Neural progenitor cell (in vitro differentiated cells): ENCODE data around the gene CUL1. TPM values are rescaled to one million over a fixed set of nuclear protein-coding genes. Genes with fewer than 3 reads are reported as not detected.

Experiments used
- DNase-seq: peaks from one replicate; pipeline ENCODE4 v3.0.0-alpha.2; 2016; ENCODE audit warnings: low spot score
- H2AFZ ChIP-seq: fragments of 200-600 bp; sonication (generic); replicated peaks from 2 replicates; pipeline ENCODE4 v1.6.1; 2016; ENCODE audit warnings: antibody characterized with exemption
- H3F3A ChIP-seq: fragments of 200-600 bp; sonication (generic); 2 replicates; pipeline ENCODE4 v1.6.1; 2016; ENCODE audit warnings: antibody characterized with exemption, low read depth
- H3K27ac ChIP-seq: fragments of 200-600 bp; sonication (generic); 2 replicates; pipeline ENCODE4 v1.5.1; 2016; ENCODE audit warnings: mild to moderate bottlenecking
- H3K27me3 ChIP-seq: fragments of 200-600 bp; sonication (generic); 2 replicates; pipeline ENCODE4 v1.6.1; 2016; ENCODE audit warnings: mild to moderate bottlenecking, moderate library complexity
- H3K36me3 ChIP-seq: fragments of 200-600 bp; sonication (generic); 2 replicates; pipeline ENCODE4 v1.5.1; 2016
- H3K4me1 ChIP-seq: fragments of 200-600 bp; sonication (generic); 2 replicates; pipeline ENCODE4 v1.6.1; 2016; ENCODE audit warnings: mixed run types
- H3K4me2 ChIP-seq: fragments of 200-600 bp; sonication (generic); 2 replicates; pipeline ENCODE4 v1.6.1; 2016
- H3K4me3 ChIP-seq: fragments of 200-600 bp; sonication (generic); 2 replicates; pipeline ENCODE4 v1.5.1; 2016
- H3K79me2 ChIP-seq: fragments of 200-600 bp; sonication (generic); 2 replicates; pipeline ENCODE4 v1.6.1; 2016; ENCODE audit warnings: low read depth
- H3K9ac ChIP-seq: fragments of 200-600 bp; sonication (generic); 2 replicates; pipeline ENCODE4 v1.6.1; 2016
- H3K9me3 ChIP-seq: fragments of 200-600 bp; sonication (generic); 2 replicates; pipeline ENCODE4 v1.5.1; 2016; ENCODE audit warnings: low read depth
- H4K20me1 ChIP-seq: fragments of 200-600 bp; sonication (generic); 2 replicates; pipeline ENCODE4 v1.6.1; 2016; ENCODE audit warnings: low read depth
- H3K27ac Mint-ChIP-seq: 3 replicates; pipeline ENCODE4 v1.8.0; 2021; ENCODE audit warnings: mixed read lengths
- H3K27me3 Mint-ChIP-seq: 2 replicates; pipeline ENCODE4 v1.8.0; 2022; ENCODE audit warnings: low read depth, mild to moderate bottlenecking, inconsistent platforms, moderate library complexity, mixed read lengths; ENCODE audit not compliant: insufficient read depth
- H3K36me3 Mint-ChIP-seq: 3 replicates; pipeline ENCODE4 v1.8.0; 2021; ENCODE audit warnings: mixed read lengths
- H3K4me1 Mint-ChIP-seq: 3 replicates; pipeline ENCODE4 v1.8.0; 2021; ENCODE audit warnings: mixed read lengths
- H3K4me3 Mint-ChIP-seq: 3 replicates; pipeline ENCODE4 v1.8.0; 2021; ENCODE audit warnings: mild to moderate bottlenecking, moderate library complexity, mixed read lengths
- H3K9me3 Mint-ChIP-seq: 3 replicates; pipeline ENCODE4 v1.8.0; 2020; ENCODE audit warnings: mixed read lengths
- EZH2 ChIP-seq: fragments of 200-600 bp; sonication (generic); IDR thresholded peaks from 2 replicates; pipeline ENCODE4 v1.6.1; 2017; ENCODE audit warnings: antibody characterized with exemption, mild to moderate bottlenecking, moderate library complexity
- EZH2phosphoT487 ChIP-seq: fragments of 200-600 bp; sonication (generic); IDR thresholded peaks from 2 replicates; pipeline ENCODE4 v1.6.1; 2017; ENCODE audit warnings: antibody characterized with exemption
- total RNA-seq: library from RNA; depleted of rRNA; stranded (reverse); fragments of >200 nt; gene quantifications from 2 replicates; pipeline ENCODE4 v1.2.3, GENCODE V29; 2015; ENCODE audit warnings: low replicate concordance
- TF ChIP-seq, protein P1 (sequence below): fragments of 200-600 bp; sonication (generic); IDR thresholded peaks from 2 replicates; pipeline ENCODE4 v1.5.1; 2017; ENCODE audit warnings: antibody characterized with exemption, mild to moderate bottlenecking

CUL1 gene
- total RNA-seq, 1 donor from 2014 or later, result 89.3 TPM

GRCh38 chr7:148735141-148735540 lies 36.4 kb downstream of the CUL1 start:
- Histone ChIP-seq H3K79me2 (peaks cover 98% of the 10 kb centered on the region), H3K9me3 (no peaks in the 10 kb centered on the region), H3K4me3 (no peak overlapping the region), H3K4me1 (no peaks in the 10 kb centered on the region), H3K27me3 (no peaks in the 10 kb centered on the region), H3F3A (no peaks in the 10 kb centered on the region), H3K4me2 (no peak overlapping the region), H3K9ac (no peak overlapping the region), H3K27ac (no peak overlapping the region), H4K20me1 (peaks cover 34% of the 10 kb centered on the region), H2AFZ (no peak overlapping the region), H3K36me3 (peaks cover 7% of the 10 kb centered on the region)
- DNase-seq, result no peak
- Mint-ChIP-seq H3K27me3 (peaks cover 2% of the 10 kb centered on the region), H3K4me1 (no peaks in the 10 kb centered on the region), H3K9me3 (no peaks in the 10 kb centered on the region), H3K27ac (no peak overlapping the region), H3K36me3 (peaks cover 59% of the 10 kb centered on the region), H3K4me3 (no peak overlapping the region)
- TF ChIP-seq, protein P1, sequence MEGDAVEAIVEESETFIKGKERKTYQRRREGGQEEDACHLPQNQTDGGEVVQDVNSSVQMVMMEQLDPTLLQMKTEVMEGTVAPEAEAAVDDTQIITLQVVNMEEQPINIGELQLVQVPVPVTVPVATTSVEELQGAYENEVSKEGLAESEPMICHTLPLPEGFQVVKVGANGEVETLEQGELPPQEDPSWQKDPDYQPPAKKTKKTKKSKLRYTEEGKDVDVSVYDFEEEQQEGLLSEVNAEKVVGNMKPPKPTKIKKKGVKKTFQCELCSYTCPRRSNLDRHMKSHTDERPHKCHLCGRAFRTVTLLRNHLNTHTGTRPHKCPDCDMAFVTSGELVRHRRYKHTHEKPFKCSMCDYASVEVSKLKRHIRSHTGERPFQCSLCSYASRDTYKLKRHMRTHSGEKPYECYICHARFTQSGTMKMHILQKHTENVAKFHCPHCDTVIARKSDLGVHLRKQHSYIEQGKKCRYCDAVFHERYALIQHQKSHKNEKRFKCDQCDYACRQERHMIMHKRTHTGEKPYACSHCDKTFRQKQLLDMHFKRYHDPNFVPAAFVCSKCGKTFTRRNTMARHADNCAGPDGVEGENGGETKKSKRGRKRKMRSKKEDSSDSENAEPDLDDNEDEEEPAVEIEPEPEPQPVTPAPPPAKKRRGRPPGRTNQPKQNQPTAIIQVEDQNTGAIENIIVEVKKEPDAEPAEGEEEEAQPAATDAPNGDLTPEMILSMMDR, result no peak
- no peak for TF ChIP-seq EZH2
- TF ChIP-seq EZH2phosphoT487, result no peak

DNA sequence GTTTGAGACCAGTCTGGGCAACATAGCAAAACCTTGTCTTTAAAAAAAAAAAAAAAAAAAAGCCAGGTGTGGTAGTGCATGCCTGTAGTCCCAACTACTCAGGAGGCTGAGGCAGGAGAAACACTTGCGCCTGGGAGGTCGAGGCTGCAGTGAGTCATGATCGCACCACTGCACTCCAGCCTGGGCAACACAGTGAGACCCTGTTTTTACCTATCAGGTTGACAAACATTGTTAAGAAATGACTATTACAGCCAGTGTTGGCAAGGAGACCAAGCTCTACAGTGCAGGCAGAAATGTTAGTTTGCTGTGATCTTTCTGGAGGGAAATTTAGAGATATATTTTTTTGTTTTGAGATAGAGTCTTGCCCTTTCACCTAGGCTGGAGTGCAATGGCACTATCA lies 37.3 kb downstream of the CUL1 start:
- Histone ChIP-seq H4K20me1 (peaks cover 26% of the 10 kb centered on the region), H3F3A (no peaks in the 10 kb centered on the region), H3K27ac (no peak overlapping the region), H3K9me3 (no peaks in the 10 kb centered on the region), H3K4me3 (no peak overlapping the region), H3K4me1 (no peaks in the 10 kb centered on the region), H3K4me2 (no peak overlapping the region), H3K36me3 (peaks cover 15% of the 10 kb centered on the region), H3K79me2 (peaks cover 98% of the 10 kb centered on the region), H3K9ac (no peak overlapping the region), H3K27me3 (no peaks in the 10 kb centered on the region), H2AFZ (no peak overlapping the region)
- TF ChIP-seq EZH2phosphoT487 (no peak), EZH2 (no peak)
- TF ChIP-seq, protein P1, result no peak
- Mint-ChIP-seq H3K4me3 (no peak overlapping the region), H3K27ac (no peak overlapping the region), H3K4me1 (no peaks in the 10 kb centered on the region), H3K27me3 (peaks cover 2% of the 10 kb centered on the region), H3K36me3 (peaks cover 65% of the 10 kb centered on the region), H3K9me3 (peaks cover 3% of the 10 kb centered on the region)
- DNase-seq, result no peak

- Histone ChIP-seq H3K4me3 (no peak overlapping the region), H3K9ac (no peak overlapping the region), H3K27ac (no peak overlapping the region), H4K20me1 (peaks cover 17% of the 10 kb centered on the region), H3K9me3 (no peaks in the 10 kb centered on the region), H3K79me2 (peaks cover 92% of the 10 kb centered on the region), H3K27me3 (no peaks in the 10 kb centered on the region), H3F3A (no peaks in the 10 kb centered on the region), H3K36me3 (peaks cover 19% of the 10 kb centered on the region), H3K4me2 (no peak overlapping the region), H3K4me1 (no peaks in the 10 kb centered on the region), H2AFZ (no peak overlapping the region)
- peaks cover 21% of the 10 kb centered on the region for H3K9me3 Mint-ChIP-seq
- no peaks in the 10 kb centered on the region for H3K27me3 Mint-ChIP-seq
- H3K4me3 Mint-ChIP-seq, result no peak overlapping the region
- DNase-seq, result no peak
- no peaks in the 10 kb centered on the region for H3K4me1 Mint-ChIP-seq
- no peak for TF ChIP-seq EZH2
- TF ChIP-seq, protein P1, result no peak
- TF ChIP-seq EZH2phosphoT487, result no peak
- H3K36me3 Mint-ChIP-seq, result peaks cover 69% of the 10 kb centered on the region
- H3K27ac Mint-ChIP-seq, result no peak overlapping the region
These were observed 40.2 kb downstream of the CUL1 start for GRCh38 chr7:148738737-148739535.
